GM12878 (cell line): Measurements from ENCODE around the gene MPDZ.

Source experiments
- CBFB ChIP-seq: IDR thresholded peaks from 2 replicates; pipeline ENCODE4 v1.6.1; 2016; ENCODE audit warnings: antibody characterized with exemption, low read depth
- CTCF ChIP-seq, 3 experiments: IDR thresholded peaks in 2 of 3; conservative IDR thresholded peaks in 1 of 3; 2 replicates each; pipeline ENCODE4 v1.5.1; 2011; ENCODE audit warnings: low read depth in 3 of 3, low read length in 3 of 3, mild to moderate bottlenecking in 3 of 3, control low read depth in 2 of 3, moderate library complexity in 2 of 3, inconsistent platforms in 1 of 3, mixed read lengths in 1 of 3; ENCODE audit not compliant: control insufficient read depth in 2 of 3, insufficient read depth in 1 of 3; ENCODE audit errors: extremely low read depth in 1 of 3
- EZH2 ChIP-seq: IDR thresholded peaks from 2 replicates; pipeline ENCODE4 v1.6.1; 2012; ENCODE audit warnings: low read depth, mild to moderate bottlenecking, control low read depth, inconsistent platforms, low read length, borderline replicate concordance; ENCODE audit not compliant: control insufficient read depth
- GABPA ChIP-seq: IDR thresholded peaks from 2 replicates; pipeline ENCODE4 v1.6.1; 2014; ENCODE audit warnings: antibody characterized with exemption, low read depth, mild to moderate bottlenecking, inconsistent platforms
- HDAC2 ChIP-seq: fragments of 200-600 bp; sonication (generic); IDR thresholded peaks from 2 replicates; pipeline ENCODE4 v1.6.1; 2017
- IRF3 ChIP-seq: fragments of 450-650 bp; IDR thresholded peaks from 2 replicates; pipeline ENCODE4 v1.6.1; 2014; ENCODE audit warnings: mild to moderate bottlenecking
- MYC ChIP-seq: IDR thresholded peaks from 2 replicates; pipeline ENCODE4 v1.6.1; 2011; ENCODE audit warnings: mild to moderate bottlenecking, low read length, moderate library complexity, inconsistent platforms; ENCODE audit not compliant: insufficient read depth, insufficient replicate concordance, insufficient read length, severe bottlenecking
- POLR2A ChIP-seq: IDR thresholded peaks from 2 replicates; pipeline ENCODE4 v1.6.1; 2011; ENCODE audit warnings: low read depth, mild to moderate bottlenecking, low read length
- POLR2AphosphoS5 ChIP-seq: IDR thresholded peaks from 2 replicates; pipeline ENCODE4 v1.6.1; 2011; ENCODE audit warnings: mild to moderate bottlenecking, low read length, inconsistent platforms
- RFX5 ChIP-seq: IDR thresholded peaks from 2 replicates; pipeline ENCODE4 v1.6.1; 2011; ENCODE audit warnings: low read depth, low read length, improper control_type of control experiment
- TF ChIP-seq, protein P1 (sequence below): IDR thresholded peaks from 2 replicates; pipeline ENCODE4 v1.6.1; 2011; ENCODE audit warnings: low read depth, mild to moderate bottlenecking, low read length, moderate library complexity, borderline replicate concordance; ENCODE audit errors: extremely low read depth

DNA sequence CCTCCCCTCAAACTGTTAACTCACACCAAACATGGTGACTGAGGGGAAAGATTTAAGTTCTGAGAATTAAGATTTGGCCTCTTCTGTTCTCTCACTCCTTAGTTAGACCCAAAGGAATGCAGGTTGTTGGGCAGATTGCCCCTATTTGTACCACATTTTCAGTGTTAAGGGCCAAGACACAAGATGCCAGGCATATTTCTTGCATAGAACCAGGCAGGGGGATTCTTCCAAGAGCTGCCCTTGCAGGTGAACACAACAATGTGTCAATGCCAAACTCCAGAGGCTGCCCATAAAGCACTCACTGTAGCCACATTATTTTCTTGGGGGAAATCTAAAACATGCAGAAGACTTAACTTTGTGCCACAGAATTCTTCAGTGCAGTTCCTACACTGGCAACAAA lies 14.7 kb downstream of the MPDZ start:
- TF ChIP-seq CTCF (IDR thresholded peaks at IDR 0.05 in 2 of 3, conservative IDR thresholded peaks at IDR 0.05 in 1 of 3; ENCODE audit: control insufficient read depth in 2 of 3, extremely low read depth in 1 of 3, insufficient read depth in 1 of 3, low read depth in 3 of 3, low read length in 3 of 3) (no peak), CBFB (no peak), MYC (no peak), POLR2AphosphoS5 (no peak), IRF3 (no peak), RFX5 (no peak), GABPA (no peak), HDAC2 (no peak), POLR2A (no peak), EZH2 (no peak)
- TF ChIP-seq, protein P1, sequence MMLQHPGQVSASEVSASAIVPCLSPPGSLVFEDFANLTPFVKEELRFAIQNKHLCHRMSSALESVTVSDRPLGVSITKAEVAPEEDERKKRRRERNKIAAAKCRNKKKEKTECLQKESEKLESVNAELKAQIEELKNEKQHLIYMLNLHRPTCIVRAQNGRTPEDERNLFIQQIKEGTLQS = no peak
